Measurements from ENCODE around the gene ZBTB7C. TPM values are rescaled to one million over a fixed set of nuclear protein-coding genes. Genes with fewer than 3 reads are reported as not detected.

Gene ZBTB7C
- total RNA-seq, 1 experiment from 2014 or later: 0.18 TPM

DNA sequence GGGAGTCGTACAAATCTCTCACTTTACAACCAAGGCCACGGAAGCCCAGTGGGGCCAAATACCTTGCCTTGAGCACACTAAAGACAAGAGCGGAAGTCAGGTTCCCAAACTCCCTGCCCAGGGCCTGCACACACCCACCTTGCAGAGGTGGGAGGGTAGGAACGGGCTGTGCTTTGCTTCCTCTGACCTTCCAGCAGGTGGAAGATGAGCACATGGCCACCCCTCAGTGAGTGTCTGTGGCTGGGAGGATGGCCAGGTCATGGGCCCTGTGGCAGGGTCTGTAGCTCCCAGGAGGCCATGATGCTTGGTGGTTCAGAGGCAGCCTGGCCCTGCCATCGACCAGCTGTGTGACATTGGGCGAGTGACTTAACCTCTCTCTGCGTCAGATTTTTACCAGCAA, 218.2 kb downstream of the ZBTB7C start:
- Mint-ChIP-seq H3K27me3 (ENCODE audit: insufficient read depth, unreplicated experiment) (peaks cover 14% of the 10 kb centered on the region), H3K36me3 (ENCODE audit: insufficient read depth, unreplicated experiment) (no peaks in the 10 kb centered on the region), H3K9me3 (ENCODE audit: unreplicated experiment) (no peaks in the 10 kb centered on the region), H3K4me3 (ENCODE audit: unreplicated experiment) (no peak overlapping the region), H3K27ac (ENCODE audit: unreplicated experiment) (no peak overlapping the region), H3K4me1 (ENCODE audit: low read depth, unreplicated experiment) (no peaks in the 10 kb centered on the region)
- Histone ChIP-seq H3K36me3 (ENCODE audit: control insufficient read depth, insufficient read depth, low read length) (no peaks in the 10 kb centered on the region), H3K9me3 (no peaks in the 10 kb centered on the region), H3K4me3 (ENCODE audit: low read depth, low read length) (no peak overlapping the region), H3K27me3 (replicated peaks; ENCODE audit: control insufficient read depth, insufficient read depth, low read length) (no peaks in the 10 kb centered on the region), H3K4me1 (no peaks in the 10 kb centered on the region)
- intact Hi-C loops (cut with micrococcal nuclease; ENCODE audit: unreplicated experiment): no loop called here
- no peak for DNase-seq
- BruUV-seq (replicated peaks): no TSS peak
- TF ChIP-seq, protein P1, sequence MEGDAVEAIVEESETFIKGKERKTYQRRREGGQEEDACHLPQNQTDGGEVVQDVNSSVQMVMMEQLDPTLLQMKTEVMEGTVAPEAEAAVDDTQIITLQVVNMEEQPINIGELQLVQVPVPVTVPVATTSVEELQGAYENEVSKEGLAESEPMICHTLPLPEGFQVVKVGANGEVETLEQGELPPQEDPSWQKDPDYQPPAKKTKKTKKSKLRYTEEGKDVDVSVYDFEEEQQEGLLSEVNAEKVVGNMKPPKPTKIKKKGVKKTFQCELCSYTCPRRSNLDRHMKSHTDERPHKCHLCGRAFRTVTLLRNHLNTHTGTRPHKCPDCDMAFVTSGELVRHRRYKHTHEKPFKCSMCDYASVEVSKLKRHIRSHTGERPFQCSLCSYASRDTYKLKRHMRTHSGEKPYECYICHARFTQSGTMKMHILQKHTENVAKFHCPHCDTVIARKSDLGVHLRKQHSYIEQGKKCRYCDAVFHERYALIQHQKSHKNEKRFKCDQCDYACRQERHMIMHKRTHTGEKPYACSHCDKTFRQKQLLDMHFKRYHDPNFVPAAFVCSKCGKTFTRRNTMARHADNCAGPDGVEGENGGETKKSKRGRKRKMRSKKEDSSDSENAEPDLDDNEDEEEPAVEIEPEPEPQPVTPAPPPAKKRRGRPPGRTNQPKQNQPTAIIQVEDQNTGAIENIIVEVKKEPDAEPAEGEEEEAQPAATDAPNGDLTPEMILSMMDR (IDR thresholded peaks at IDR 0.05; ENCODE audit: insufficient read depth in 1 of 2, low read depth in 1 of 2, low read length in 1 of 2, severe bottlenecking in 1 of 2, unreplicated experiment in 1 of 2): no peak
- ChIA-PET CTCF (no interaction called here), POLR2A (no interaction called here)

DNA sequence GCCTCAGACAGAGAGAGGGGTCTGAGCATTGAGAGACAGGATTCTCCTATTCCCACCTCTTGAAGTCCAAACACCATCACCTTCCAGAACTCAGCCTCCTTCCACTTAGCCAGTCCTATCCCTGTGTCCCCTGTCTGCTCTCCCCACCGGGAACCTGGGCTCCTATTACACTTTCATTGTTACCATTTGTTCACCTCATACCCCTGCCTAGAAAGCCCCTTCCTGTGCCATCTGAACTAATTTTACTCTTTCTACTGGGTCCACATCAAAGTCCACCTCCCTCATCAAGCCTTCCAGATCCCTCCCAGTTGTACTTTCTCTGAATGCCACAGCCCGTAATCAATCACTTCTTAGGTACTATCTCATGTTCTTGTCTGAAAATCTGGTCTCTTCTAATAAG, 220.6 kb downstream of the ZBTB7C start:
- intact Hi-C loops (cut with micrococcal nuclease; ENCODE audit: unreplicated experiment): no loop called here
- Mint-ChIP-seq H3K36me3 (ENCODE audit: insufficient read depth, unreplicated experiment) (no peaks in the 10 kb centered on the region), H3K4me1 (ENCODE audit: low read depth, unreplicated experiment) (no peaks in the 10 kb centered on the region), H3K4me3 (ENCODE audit: unreplicated experiment) (no peak overlapping the region), H3K27ac (ENCODE audit: unreplicated experiment) (no peak overlapping the region), H3K9me3 (ENCODE audit: unreplicated experiment) (no peaks in the 10 kb centered on the region), H3K27me3 (ENCODE audit: insufficient read depth, unreplicated experiment) (peaks cover 9% of the 10 kb centered on the region)
- no TSS peak for BruUV-seq (replicated peaks)
- Histone ChIP-seq H3K4me3 (ENCODE audit: low read depth, low read length) (no peak overlapping the region), H3K4me1 (no peaks in the 10 kb centered on the region), H3K27me3 (replicated peaks; ENCODE audit: control insufficient read depth, insufficient read depth, low read length) (no peaks in the 10 kb centered on the region), H3K36me3 (ENCODE audit: control insufficient read depth, insufficient read depth, low read length) (no peaks in the 10 kb centered on the region), H3K9me3 (no peaks in the 10 kb centered on the region)
- POLR2A ChIA-PET: no interaction called here
- DNase-seq: no peak
- TF ChIP-seq, protein P1 (IDR thresholded peaks at IDR 0.05; ENCODE audit: insufficient read depth in 1 of 2, low read depth in 1 of 2, low read length in 1 of 2, severe bottlenecking in 1 of 2, unreplicated experiment in 1 of 2): no peak
- CTCF ChIA-PET: no interaction called here

DNA sequence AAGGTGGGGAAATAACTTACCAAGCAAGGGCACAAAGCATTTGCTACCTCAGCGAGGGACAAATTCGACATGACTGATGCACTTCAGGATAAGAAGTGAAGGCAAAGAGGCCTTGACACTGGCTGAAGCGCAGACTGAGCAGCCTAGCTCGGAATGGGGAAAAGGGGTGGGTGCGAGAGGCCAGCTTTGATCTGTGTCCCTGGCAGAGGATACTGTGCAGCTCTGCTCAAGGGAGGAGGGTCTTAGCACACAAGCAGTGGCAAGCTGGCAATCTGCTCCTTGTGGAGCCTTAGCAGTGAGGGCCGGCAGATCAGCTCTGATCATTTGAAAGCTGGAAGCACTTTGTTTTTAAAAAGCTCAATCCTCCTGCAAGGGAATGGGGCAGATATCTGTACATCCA, 222.3 kb downstream of the ZBTB7C start:
- H3K4me1 Mint-ChIP-seq (ENCODE audit: low read depth, unreplicated experiment): no peaks in the 10 kb centered on the region
- H3K9me3 Mint-ChIP-seq (ENCODE audit: unreplicated experiment): no peaks in the 10 kb centered on the region
- H3K9me3 ChIP-seq: no peaks in the 10 kb centered on the region
- no peaks in the 10 kb centered on the region for H3K27me3 ChIP-seq (replicated peaks; ENCODE audit: control insufficient read depth, insufficient read depth, low read length)
- ChIA-PET CTCF (no interaction called here), POLR2A (no interaction called here)
- no TSS peak for BruUV-seq (replicated peaks)
- DNase-seq: no peak
- no peaks in the 10 kb centered on the region for H3K36me3 Mint-ChIP-seq (ENCODE audit: insufficient read depth, unreplicated experiment)
- no peaks in the 10 kb centered on the region for H3K4me1 ChIP-seq
- no peak overlapping the region for H3K4me3 ChIP-seq (ENCODE audit: low read depth, low read length)
- intact Hi-C loops (cut with micrococcal nuclease; ENCODE audit: unreplicated experiment): no loop called here
- H3K36me3 ChIP-seq (ENCODE audit: control insufficient read depth, insufficient read depth, low read length): no peaks in the 10 kb centered on the region
- H3K4me3 Mint-ChIP-seq (ENCODE audit: unreplicated experiment): no peak overlapping the region
- no peak overlapping the region for H3K27ac Mint-ChIP-seq (ENCODE audit: unreplicated experiment)
- TF ChIP-seq, protein P1 (IDR thresholded peaks at IDR 0.05; ENCODE audit: insufficient read depth in 1 of 2, low read depth in 1 of 2, low read length in 1 of 2, severe bottlenecking in 1 of 2, unreplicated experiment in 1 of 2): no peak
- peaks cover 9% of the 10 kb centered on the region for H3K27me3 Mint-ChIP-seq (ENCODE audit: insufficient read depth, unreplicated experiment)
